HG02884 (cell line): ENCODE data around the gene SGTA.

ENCODE experiments used
- ATAC-seq: cut with Tn5 transposase; IDR thresholded peaks from one replicate; pipeline ENCODE4 v1.9.1; 2021; ENCODE audit warnings: mild to moderate bottlenecking, moderate library complexity; ENCODE audit not compliant: unreplicated experiment

SGTA gene

GRCh38 chr19:2731181-2731995, 51.7 kb downstream of the SGTA start:
- no peak for ATAC-seq

GRCh38 chr19:2729943-2730818, 52.9 kb downstream of the SGTA start:
- ATAC-seq, result no peak

GRCh38 chr19:2728783-2729387, 54.2 kb downstream of the SGTA start:
- ATAC-seq, result no peak

GRCh38 chr19:2727640-2727944, 55.5 kb downstream of the SGTA start:
- no peak for ATAC-seq

GRCh38 chr19:2726904-2727639, 56.0 kb downstream of the SGTA start:
- ATAC-seq, result no peak

GRCh38 chr19:2726160-2726855, 56.8 kb downstream of the SGTA start:
- no peak for ATAC-seq

GRCh38 chr19:2724148-2724557, 58.9 kb downstream of the SGTA start:
- ATAC-seq, result no peak

- no peak for ATAC-seq
Observed at GRCh38 chr19:2723747-2724146, 59.3 kb downstream of the SGTA start.

- no peak for ATAC-seq
Observed at GRCh38 chr19:2723345-2723715, 59.7 kb downstream of the SGTA start.

- ATAC-seq, result no peak
Observed at GRCh38 chr19:2722541-2723344, 60.3 kb downstream of the SGTA start.

GRCh38 chr19:2721570-2722540, 61.2 kb downstream of the SGTA start:
- ATAC-seq, result no peak

- no peak for ATAC-seq
Observed at GRCh38 chr19:2720777-2721569, 62.1 kb downstream of the SGTA start, which contains the start of gene DIRAS1. DIRAS1 (minus strand) TSS chr19:2721372; CDS start chr19:2717806, 3,566 bp downstream.

GRCh38 chr19:2719920-2720776, 62.9 kb downstream of the SGTA start:
- ATAC-seq, result no peak

GRCh38 chr19:2719232-2719735, 63.8 kb downstream of the SGTA start:
- no peak for ATAC-seq

GRCh38 chr19:2717638-2718541, 65.2 kb downstream of the SGTA start:
- ATAC-seq, result no peak
